K562 (cell line): Measurements from ENCODE around the gene MLXIPL. TPM values are rescaled to one million over a fixed set of nuclear protein-coding genes. Genes with fewer than 3 reads are reported as not detected.
"Not testable (repeated sequence)": the region's sequence is repeated elsewhere in the genome, so short reads cannot be mapped to it uniquely, and the experiment has no call there.

Experiments
- ATAC-seq: fragments of 200-7000 bp; cut with Tn5 transposase; 3 replicates; pipeline ENCODE4 v1.9.1; 2020; ENCODE audit warnings: moderate library complexity
- BruUV-seq: library from RNA; stranded (reverse); fragments of 400-500 nt; replicated peaks from 2 replicates; lab custom pipeline; 2021; lab: Mats Ljungman, UMichigan
- CTCF ChIA-PET: fragments of 300-600 bp; formaldehyde crosslinking; extraction: SDS; loops from one replicate; lab custom pipeline; 2021; ENCODE audit warnings: low intra/inter-chr PET ratio; lab: Yijun Ruan, JAX
- POLR2A ChIA-PET: fragments of 300-600, 350-650 bp; sonication (Branson Sonifier 250); formaldehyde crosslinking; extraction: SDS; loops from one replicate; lab custom pipeline; 2021; ENCODE audit warnings: antibody characterized with exemption, inconsistent platforms; lab: Yijun Ruan, JAX
- DNase-seq, 4 experiments: peaks; one replicate each; pipeline versions ENCODE4 v3.0.0 to v3.0.0-alpha.2; 2011 to 2018; ENCODE audit warnings: low spot score in 3 of 4, mixed read lengths in 3 of 4; ENCODE audit errors: extremely low read depth in 1 of 4
- FAIRE-seq: peaks from 2 replicates; lab custom pipeline; 2011; peaks lifted over from hg19 to GRCh38; lab: Jason Lieb, UNC
- H2AFZ ChIP-seq: 2 replicates; pipeline ENCODE4 v1.6.0; 2011; ENCODE audit warnings: low read depth, low read length, control low read depth, inconsistent platforms
- H3K27ac ChIP-seq: fragments of 200-600 bp; 3 replicates; pipeline ENCODE4 v1.8.0; 2011; ENCODE audit warnings: low read depth, mild to moderate bottlenecking, control low read depth, inconsistent platforms, low read length, moderate library complexity, mixed read lengths; ENCODE audit errors: extremely low read depth
- H3K27me3 ChIP-seq, 2 experiments: fragments of 300-600 bp in 1 of 2; 2 replicates in 1 of 2; 3 replicates in 1 of 2; pipeline versions ENCODE4 v1.6.0 to v1.8.0; 2011; ENCODE audit warnings: inconsistent platforms in 2 of 2, low read length in 2 of 2, mild to moderate bottlenecking in 1 of 2, mixed read lengths in 1 of 2, moderate library complexity in 1 of 2; ENCODE audit not compliant: control insufficient read depth in 2 of 2, insufficient read depth in 2 of 2
- H3K36me3 ChIP-seq: fragments of 300-600 bp; 3 replicates; pipeline ENCODE4 v1.8.0; 2011; ENCODE audit warnings: mild to moderate bottlenecking, low read length, inconsistent platforms; ENCODE audit not compliant: control insufficient read depth, insufficient read depth
- H3K4me1 ChIP-seq, 2 experiments: fragments of 200-600 bp in 1 of 2; replicated peaks in 1 of 2; 2 replicates in 1 of 2; 3 replicates in 1 of 2; pipeline versions ENCODE4 v1.5.1 to v1.8.0; 2011; ENCODE audit warnings: inconsistent platforms in 2 of 2, low read length in 2 of 2, mild to moderate bottlenecking in 1 of 2, mixed read lengths in 1 of 2, moderate library complexity in 1 of 2; ENCODE audit not compliant: control insufficient read depth in 2 of 2, insufficient read depth in 2 of 2
- H3K4me2 ChIP-seq: 2 replicates; pipeline ENCODE4 v1.6.1; 2011; ENCODE audit warnings: low read length, control low read depth, inconsistent platforms, mixed read lengths; ENCODE audit not compliant: insufficient read depth
- H3K4me3 ChIP-seq: fragments of 200-600 bp; sonication (generic), shearing (Covaris generic); 2 replicates; pipeline ENCODE4 v1.5.1; 2016; ENCODE audit warnings: control low read depth, inconsistent platforms
- H3K79me2 ChIP-seq: fragments of 200-600 bp; 3 replicates; pipeline ENCODE4 v1.8.0; 2011; ENCODE audit warnings: low read length, inconsistent platforms; ENCODE audit not compliant: control insufficient read depth, insufficient read depth
- H3K9ac ChIP-seq, 2 experiments: 2 replicates each; pipeline versions ENCODE4 v1.6.0 to v1.6.1; 2011; ENCODE audit warnings: low read depth in 2 of 2, low read length in 2 of 2, control low read depth in 1 of 2, inconsistent platforms in 1 of 2, mild to moderate bottlenecking in 1 of 2, mixed read lengths in 1 of 2; ENCODE audit not compliant: insufficient read depth in 1 of 2
- H3K9me1 ChIP-seq: one replicate; pipeline ENCODE4 v1.6.0; 2011; ENCODE audit warnings: inconsistent platforms, mild to moderate bottlenecking, low read length, moderate library complexity; ENCODE audit not compliant: control insufficient read depth, insufficient read depth
- H3K9me3 ChIP-seq: replicated peaks from 2 replicates; pipeline ENCODE4 v1.5.1; 2011; ENCODE audit warnings: low read depth, low read length, inconsistent platforms; ENCODE audit not compliant: control insufficient read depth, insufficient read depth
- H4K20me1 ChIP-seq: replicated peaks from 2 replicates; pipeline ENCODE4 v1.6.1; 2011; ENCODE audit warnings: low read length, inconsistent platforms, mixed read lengths; ENCODE audit not compliant: control insufficient read depth, insufficient read depth
- BCOR ChIP-seq: fragments of 450-650 bp; IDR thresholded peaks from 2 replicates; pipeline ENCODE4 v1.6.1; 2016
- CBFA2T3 ChIP-seq: fragments of 450-650 bp; IDR thresholded peaks from 2 replicates; pipeline ENCODE4 v1.6.1; 2017
- CBX3 ChIP-seq, 2 experiments: IDR thresholded peaks; 1 replicate in 1 of 2; 2 replicates in 1 of 2; pipeline ENCODE4 v1.6.1; 2012; ENCODE audit warnings: inconsistent platforms in 2 of 2, low read length in 2 of 2, borderline replicate concordance in 1 of 2, control low read depth in 1 of 2
- CBX5 ChIP-seq: IDR thresholded peaks from 2 replicates; pipeline ENCODE4 v1.6.1; 2014; ENCODE audit warnings: low read depth, borderline replicate concordance
- KDM1A ChIP-seq, 2 experiments: fragments of 450-650 bp; IDR thresholded peaks; 2 replicates each; pipeline ENCODE4 v1.6.1; 2016; ENCODE audit warnings: mild to moderate bottlenecking in 2 of 2
- MCM3 ChIP-seq: fragments of 450-650 bp; IDR thresholded peaks from 2 replicates; pipeline ENCODE4 v1.6.1; 2016
- NKRF ChIP-seq: fragments of 450-650 bp; IDR thresholded peaks from 2 replicates; pipeline ENCODE4 v1.6.1; 2016; ENCODE audit warnings: borderline replicate concordance
- NR3C1 ChIP-seq: sonication (generic); formaldehyde crosslinking; IDR thresholded peaks from 2 replicates; pipeline ENCODE4 v1.8.1; 2022; ENCODE audit warnings: missing genetic modification reagents
- SMAD3 ChIP-seq: fragments of 450-650 bp; formaldehyde crosslinking; conservative IDR thresholded peaks from 2 replicates; pipeline ENCODE4 v1.4.0; 2020; ENCODE audit warnings: mild to moderate bottlenecking
- TRIM24 ChIP-seq, 2 experiments: fragments of 450-650 bp; IDR thresholded peaks; 2 replicates each; pipeline ENCODE4 v1.6.1; 2016
- TRIM28 ChIP-seq: fragments of 450-650 bp; IDR thresholded peaks from 2 replicates; pipeline ENCODE4 v1.6.1; 2017
- ZBTB5 ChIP-seq: fragments of 450-650 bp; IDR thresholded peaks from 2 replicates; pipeline ENCODE4 v1.6.1; 2017; ENCODE audit warnings: antibody characterized with exemption
- ZFP36 ChIP-seq: fragments of 150-350 bp; IDR thresholded peaks from 2 replicates; pipeline ENCODE4 v1.6.1; 2018; ENCODE audit warnings: low read length, low read depth; ENCODE audit not compliant: partially characterized antibody
- ZNF280A ChIP-seq: fragments of 450-650 bp; IDR thresholded peaks from 2 replicates; pipeline ENCODE4 v1.6.1; 2018; ENCODE audit warnings: mild to moderate bottlenecking, low read depth; ENCODE audit not compliant: partially characterized antibody
- ZNF431 ChIP-seq: sonication (generic); formaldehyde crosslinking; IDR thresholded peaks from 2 replicates; pipeline ENCODE4 v1.8.0; 2022; ENCODE audit warnings: mild to moderate bottlenecking, missing genetic modification reagents
- WGBS: fragments of 100-300 bp; shearing (Covaris generic); methylation state at CpG from one replicate; pipeline ENCODE4 v1.1.6; 2016; ENCODE audit warnings: low coverage, mixed read lengths; ENCODE audit not compliant: insufficient coverage; ENCODE audit errors: missing lambda C conversion rate; 5-methylcytosine and 5-hydroxymethylcytosine counted together
- in situ Hi-C: fragments of 300-500 bp; cut with MboI; formaldehyde crosslinking; loops from 4 replicates; pipeline ENCODE4 v1.15.0; 2018; ENCODE audit warnings: inconsistent platforms, mixed read lengths
- intact Hi-C: fragments of 100-400 bp; cut with micrococcal nuclease; formaldehyde crosslinking; loops from 2 replicates; pipeline ENCODE4 v1.14.2; 2022
- polyA plus RNA-seq, 8 experiments: library from polyadenylated mRNA; depleted of rRNA in 4 of 8; stranded (reverse) in 5 of 8; unstranded in 3 of 8; fragments of >200 nt; fragmentation: Nextera tagmentation in 2 of 8; fragmentation: Illumina TruSeq in 1 of 8; extraction: Ambion mirVana in 2 of 8; extraction: Trizol in 1 of 8; gene quantifications; 2 replicates each; pipeline versions ENCODE4 v1.2.1 to v1.2.3, GENCODE V29; 2011 to 2014; ENCODE audit warnings: inconsistent platforms in 1 of 8, missing spikeins in 1 of 8
- total RNA-seq, 7 experiments: library from RNA; depleted of rRNA in 6 of 7; stranded (reverse); fragments of >200 nt in 6 of 7; fragmentation: Illumina TruSeq in 2 of 7; extraction: Trizol in 2 of 7; gene quantifications; 2 replicates each; pipeline versions ENCODE4 v1.2.1 to v1.2.3, GENCODE V29; 2011 to 2021; ENCODE audit warnings: low replicate concordance in 1 of 7

Gene MLXIPL
- total and polyA plus RNA-seq, 9 of the 15 experiments (the other 6 are each of a cell fraction or from before 2014, with no cell fraction given), result 0.11 to 18.4 (median 1.4) TPM

GRCh38 chr7:73659983-73660382, 35.7 kb upstream of the MLXIPL start (continued):
- TF ChIP-seq NR3C1 (CRISPR knock-in tag) (no peak), MCM3 (peak; percentile 84), NKRF (peak; percentile 48; the same call in 1 of the 2 replicates), SMAD3 (CRISPR knock-in tag) (no peak), ZBTB5 (no peak), KDM1A (IDR thresholded peaks at IDR 0.05) (peak; percentile 15 to 38; a peak in 2 of 4 replicates), BCOR (no peak; the same call in 1 of the 2 replicates)

- WGBS, result 1% methylated on average over 4 of the region's 4 CpGs
- H3K27ac ChIP-seq, CTCF ChIA-PET, H3K79me2 ChIP-seq, FAIRE-seq, BruUV-seq, H3K9ac ChIP-seq, H2AFZ ChIP-seq, DNase-seq, H3K4me1 ChIP-seq, ATAC-seq, H3K36me3 ChIP-seq, intact Hi-C loops, in situ Hi-C loops, H3K4me3 ChIP-seq, H3K9me3 ChIP-seq, H3K4me2 ChIP-seq, H3K9me1 ChIP-seq, H4K20me1 ChIP-seq: not testable (repeated sequence)
- POLR2A ChIA-PET, result interaction anchor here (0.9 kb wide), 1 partner anchor 65 kb away, joined by 4 read pairs; no protein-coding TSS in a partner anchor
- peaks cover 20 to 36% of the 10 kb centered on the region in 2 experiments for H3K27me3 ChIP-seq
- TF ChIP-seq CBX3 (IDR thresholded peaks at IDR 0.05; ENCODE audit: borderline replicate concordance in 1 of 2, low read length in 2 of 2) (peak in 1 of 2 experiments; percentile 41; a peak in 1 of 3 replicates), ZNF280A (peak; percentile 68), ZNF431 (CRISPR knock-in tag) (peak; percentile 100), ZFP36 (peak; percentile 45), TRIM24 (IDR thresholded peaks at IDR 0.05) (peak; percentile 41 to 53; a peak in 2 of 4 replicates), CBFA2T3 (peak; percentile 24; the same call in 1 of the 2 replicates), TRIM28 (peak; percentile 77), CBX5 (peak; percentile 42; the same call in 1 of the 2 replicates)
Measured at GRCh38 chr7:73655309-73655708, 31.0 kb upstream of the MLXIPL start.
